Peyer's patch (tissue), 4 donors: ENCODE data around the gene AARS2.

Experiments used
- POLR2A ChIP-seq, 2 donors: fragments of 450-650 bp; IDR thresholded peaks; one replicate each; pipeline ENCODE4 v1.5.1; 2017; ENCODE audit warnings: antibody characterized with exemption in 2 of 2, mild to moderate bottlenecking in 2 of 2, moderate library complexity in 2 of 2
- TF ChIP-seq, protein P1 (sequence below), 6 experiments: fragments of 450-650 bp in 4 of 6; fragments of 200-600 bp in 2 of 6; sonication (generic) in 1 of 6; IDR thresholded peaks; one replicate each; pipeline ENCODE4 v1.5.1; 2017 to 2019; ENCODE audit warnings: antibody characterized with exemption in 6 of 6, mild to moderate bottlenecking in 3 of 6, moderate library complexity in 1 of 6

DNA sequence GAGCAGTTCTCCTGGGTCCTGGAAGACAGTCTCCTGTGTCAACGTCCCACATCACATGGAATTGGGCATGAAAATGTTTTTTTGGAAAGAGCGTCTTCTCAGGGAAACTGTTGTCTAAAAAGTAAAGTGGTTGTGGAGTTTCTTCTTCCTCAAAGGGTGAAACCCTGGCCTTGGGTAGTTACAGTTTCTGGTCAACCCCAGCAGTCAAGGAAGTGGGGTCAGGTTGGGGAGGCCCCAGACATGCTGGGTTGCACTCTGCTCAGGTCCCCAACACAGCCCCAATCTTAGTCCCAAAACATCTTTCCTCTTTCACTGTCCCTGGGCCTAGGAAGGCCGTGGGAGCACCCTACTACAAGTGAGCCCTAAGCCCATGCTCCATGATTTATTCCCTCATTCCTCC is 46.8 kb downstream of the AARS2 start:
- no peak for TF ChIP-seq POLR2A (IDR thresholded peaks at IDR 0.05)
- TF ChIP-seq, protein P1, sequence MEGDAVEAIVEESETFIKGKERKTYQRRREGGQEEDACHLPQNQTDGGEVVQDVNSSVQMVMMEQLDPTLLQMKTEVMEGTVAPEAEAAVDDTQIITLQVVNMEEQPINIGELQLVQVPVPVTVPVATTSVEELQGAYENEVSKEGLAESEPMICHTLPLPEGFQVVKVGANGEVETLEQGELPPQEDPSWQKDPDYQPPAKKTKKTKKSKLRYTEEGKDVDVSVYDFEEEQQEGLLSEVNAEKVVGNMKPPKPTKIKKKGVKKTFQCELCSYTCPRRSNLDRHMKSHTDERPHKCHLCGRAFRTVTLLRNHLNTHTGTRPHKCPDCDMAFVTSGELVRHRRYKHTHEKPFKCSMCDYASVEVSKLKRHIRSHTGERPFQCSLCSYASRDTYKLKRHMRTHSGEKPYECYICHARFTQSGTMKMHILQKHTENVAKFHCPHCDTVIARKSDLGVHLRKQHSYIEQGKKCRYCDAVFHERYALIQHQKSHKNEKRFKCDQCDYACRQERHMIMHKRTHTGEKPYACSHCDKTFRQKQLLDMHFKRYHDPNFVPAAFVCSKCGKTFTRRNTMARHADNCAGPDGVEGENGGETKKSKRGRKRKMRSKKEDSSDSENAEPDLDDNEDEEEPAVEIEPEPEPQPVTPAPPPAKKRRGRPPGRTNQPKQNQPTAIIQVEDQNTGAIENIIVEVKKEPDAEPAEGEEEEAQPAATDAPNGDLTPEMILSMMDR (IDR thresholded peaks at IDR 0.05): no peak
